PC-3 (cell line): ENCODE data around the gene PBX4. TPM values are rescaled to one million over a fixed set of nuclear protein-coding genes. Genes with fewer than 3 reads are reported as not detected.

Experiments
- ATAC-seq: fragments of 200-7000 bp; cut with Tn5 transposase; 2 replicates; pipeline ENCODE4 v1.9.1; 2020; ENCODE audit warnings: mild to moderate bottlenecking, moderate library complexity
- BruUV-seq: library from RNA; stranded (reverse); fragments of 400-500 nt; replicated peaks from 2 replicates; lab custom pipeline; 2021; lab: Mats Ljungman, UMichigan
- CTCF ChIA-PET: fragments of 300-600 bp; sonication (Branson Sonifier 250); formaldehyde crosslinking; loops from one replicate; lab custom pipeline; 2022; ENCODE audit warnings: antibody characterized with exemption; lab: Charles Lee
- POLR2A ChIA-PET: fragments of 300-600 bp; sonication (Branson Sonifier 250); formaldehyde crosslinking; loops from one replicate; lab custom pipeline; 2022; ENCODE audit warnings: antibody characterized with exemption; ENCODE audit not compliant: unreplicated experiment; lab: Charles Lee
- DNase-seq: peaks from one replicate; pipeline ENCODE4 v3.0.0-alpha.2; 2015
- H2AFZ ChIP-seq: fragments of 300-600 bp; sonication (generic); 2 replicates; pipeline ENCODE4 v1.6.0; 2016; ENCODE audit warnings: antibody characterized with exemption, low read length
- H3F3A ChIP-seq: fragments of 300-600 bp; sonication (generic); one replicate; pipeline ENCODE4 v1.6.0; 2017; ENCODE audit warnings: antibody characterized with exemption, low read length, control low read depth, mild to moderate bottlenecking; ENCODE audit not compliant: unreplicated experiment
- H3K27ac ChIP-seq: fragments of 300-600 bp; sonication (generic); 2 replicates; pipeline ENCODE4 v1.5.1; 2016; ENCODE audit warnings: mild to moderate bottlenecking, low read length
- H3K27me3 ChIP-seq: fragments of 300-600 bp; sonication (generic); 2 replicates; pipeline ENCODE4 v1.6.1; 2016; ENCODE audit warnings: low read length, mixed read lengths
- H3K36me3 ChIP-seq: fragments of 300-600 bp; sonication (generic); 2 replicates; pipeline ENCODE4 v1.6.1; 2016; ENCODE audit warnings: low read depth, mixed run types, low read length, mixed read lengths
- H3K4me1 ChIP-seq: fragments of 300-600 bp; sonication (generic); 2 replicates; pipeline ENCODE4 v1.5.1; 2016; ENCODE audit warnings: low read length; ENCODE audit not compliant: insufficient read depth
- H3K4me2 ChIP-seq: fragments of 300-600 bp; sonication (generic); 2 replicates; pipeline ENCODE4 v1.6.0; 2016; ENCODE audit warnings: low read length
- H3K4me3 ChIP-seq: fragments of 300-600 bp; sonication (generic); 2 replicates; pipeline ENCODE4 v1.5.1; 2016; ENCODE audit warnings: mild to moderate bottlenecking, low read length, mixed read lengths
- H3K79me2 ChIP-seq: fragments of 300-600 bp; sonication (generic); 2 replicates; pipeline ENCODE4 v1.6.1; 2017; ENCODE audit warnings: low read length, mixed read lengths
- H3K9ac ChIP-seq: fragments of 300-600 bp; sonication (generic); 2 replicates; pipeline ENCODE4 v1.6.0; 2016; ENCODE audit warnings: mild to moderate bottlenecking, low read length
- H3K9me2 ChIP-seq: fragments of 300-600 bp; sonication (generic); replicated peaks from 2 replicates; pipeline ENCODE4 v1.6.1; 2016; ENCODE audit warnings: mixed run types, low read length, mixed read lengths
- H3K9me3 ChIP-seq: fragments of 300-600 bp; sonication (generic); 2 replicates; pipeline ENCODE4 v1.6.1; 2016; ENCODE audit warnings: low read length, mixed read lengths
- H4K20me1 ChIP-seq: fragments of 300-600 bp; sonication (generic); 2 replicates; pipeline ENCODE4 v1.6.1; 2016; ENCODE audit warnings: low read length, mixed read lengths
- EZH2 ChIP-seq: fragments of 300-600 bp; sonication (generic); IDR thresholded peaks from one replicate; pipeline ENCODE4 v1.6.1; 2017; ENCODE audit warnings: antibody characterized with exemption, mild to moderate bottlenecking, low read length; ENCODE audit not compliant: unreplicated experiment
- EZH2phosphoT487 ChIP-seq: fragments of 300-600 bp; sonication (generic); IDR thresholded peaks from 2 replicates; pipeline ENCODE4 v1.6.1; 2018; ENCODE audit warnings: mild to moderate bottlenecking, antibody characterized with exemption, low read length, borderline replicate concordance
- intact Hi-C: fragments of 100-400 bp; cut with micrococcal nuclease; formaldehyde crosslinking; loops from 2 replicates; pipeline ENCODE4 v1.9.0; 2023
- total RNA-seq: library from RNA; depleted of rRNA; stranded (reverse); fragments of >200 nt; gene quantifications from 2 replicates; pipeline ENCODE4 v1.2.3, GENCODE V29; 2014
- TF ChIP-seq, protein P1 (sequence below): fragments of 300-600 bp; sonication (generic); conservative IDR thresholded peaks from 2 replicates; pipeline ENCODE4 v1.5.1; 2017; ENCODE audit warnings: antibody characterized with exemption, low read depth, mild to moderate bottlenecking, low read length

The PBX4 gene
- total RNA-seq, 1 experiment from 2014 or later: 6.9 TPM

DNA sequence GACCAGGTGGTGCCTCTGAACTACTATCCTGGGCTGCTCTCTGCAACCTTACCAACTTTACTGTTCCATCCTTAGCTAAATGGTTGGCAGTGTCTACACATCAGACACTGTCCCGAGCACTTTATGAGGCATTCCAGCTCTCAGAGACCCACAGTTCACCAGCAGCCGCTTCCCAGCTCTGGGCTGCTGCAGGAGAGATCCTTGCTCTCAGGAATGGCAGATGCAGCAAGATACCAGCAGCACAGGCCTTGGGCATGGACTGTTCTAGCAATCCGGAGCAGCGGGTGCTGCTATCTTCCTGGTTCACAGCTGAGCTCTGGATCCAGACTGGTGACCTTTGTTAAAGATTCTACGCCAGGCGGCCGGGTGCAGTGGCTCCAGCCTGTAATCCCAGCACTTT is 12.9 kb upstream of the PBX4 start:
- no peak overlapping the region for H3K4me3 ChIP-seq
- DNase-seq (no peak), ATAC-seq (no peak)
- no peak overlapping the region for H3K4me2 ChIP-seq
- no peaks in the 10 kb centered on the region for H3K9me2 ChIP-seq
- H3K36me3 ChIP-seq: peaks cover 3% of the 10 kb centered on the region; the same call in 1 of the 2 replicates
- CTCF ChIA-PET: no interaction called here
- no peak overlapping the region for H3K27ac ChIP-seq
- TF ChIP-seq, protein P1, sequence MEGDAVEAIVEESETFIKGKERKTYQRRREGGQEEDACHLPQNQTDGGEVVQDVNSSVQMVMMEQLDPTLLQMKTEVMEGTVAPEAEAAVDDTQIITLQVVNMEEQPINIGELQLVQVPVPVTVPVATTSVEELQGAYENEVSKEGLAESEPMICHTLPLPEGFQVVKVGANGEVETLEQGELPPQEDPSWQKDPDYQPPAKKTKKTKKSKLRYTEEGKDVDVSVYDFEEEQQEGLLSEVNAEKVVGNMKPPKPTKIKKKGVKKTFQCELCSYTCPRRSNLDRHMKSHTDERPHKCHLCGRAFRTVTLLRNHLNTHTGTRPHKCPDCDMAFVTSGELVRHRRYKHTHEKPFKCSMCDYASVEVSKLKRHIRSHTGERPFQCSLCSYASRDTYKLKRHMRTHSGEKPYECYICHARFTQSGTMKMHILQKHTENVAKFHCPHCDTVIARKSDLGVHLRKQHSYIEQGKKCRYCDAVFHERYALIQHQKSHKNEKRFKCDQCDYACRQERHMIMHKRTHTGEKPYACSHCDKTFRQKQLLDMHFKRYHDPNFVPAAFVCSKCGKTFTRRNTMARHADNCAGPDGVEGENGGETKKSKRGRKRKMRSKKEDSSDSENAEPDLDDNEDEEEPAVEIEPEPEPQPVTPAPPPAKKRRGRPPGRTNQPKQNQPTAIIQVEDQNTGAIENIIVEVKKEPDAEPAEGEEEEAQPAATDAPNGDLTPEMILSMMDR: no peak
- no peak for TF ChIP-seq EZH2
- no peak for TF ChIP-seq EZH2phosphoT487
- no peaks in the 10 kb centered on the region for H3K27me3 ChIP-seq
- H3K4me1 ChIP-seq: peaks cover 13% of the 10 kb centered on the region
- no peaks in the 10 kb centered on the region for H4K20me1 ChIP-seq
- H3K9ac ChIP-seq: no peak overlapping the region
- no peaks in the 10 kb centered on the region for H3K9me3 ChIP-seq
- BruUV-seq: no TSS peak
- peaks cover 12% of the 10 kb centered on the region for H3K79me2 ChIP-seq
- POLR2A ChIA-PET: no interaction called here
- H2AFZ ChIP-seq: no peak overlapping the region
- intact Hi-C loops: no loop called here
- no peaks in the 10 kb centered on the region for H3F3A ChIP-seq

DNA sequence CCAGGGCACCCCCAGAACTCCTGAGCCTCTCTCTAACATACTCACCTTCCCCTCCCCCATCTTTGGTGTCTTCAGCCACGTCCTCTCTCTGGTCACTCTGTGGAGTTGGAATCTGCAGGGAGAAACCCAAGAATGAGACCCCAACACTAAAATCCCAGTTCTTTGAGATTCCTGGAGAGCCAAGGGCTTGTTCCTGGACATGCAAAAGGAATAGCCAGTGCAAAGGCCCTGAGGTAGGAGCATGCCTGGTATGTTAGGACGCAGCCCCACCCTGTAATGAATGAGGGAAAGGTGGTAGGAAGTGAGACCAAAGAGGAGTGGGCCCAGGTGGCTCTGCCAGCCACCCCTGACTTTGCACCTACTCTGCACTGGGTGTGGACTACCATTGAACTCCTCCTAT is 11.9 kb upstream of the PBX4 start:
- no peaks in the 10 kb centered on the region for H4K20me1 ChIP-seq
- no peak overlapping the region for H2AFZ ChIP-seq
- POLR2A ChIA-PET: no interaction called here
- H3K9ac ChIP-seq: no peak overlapping the region
- H3K4me3 ChIP-seq: no peak overlapping the region
- no TSS peak for BruUV-seq
- DNase-seq (no peak), ATAC-seq (no peak)
- H3K27me3 ChIP-seq: no peaks in the 10 kb centered on the region
- H3K36me3 ChIP-seq: peaks cover 3% of the 10 kb centered on the region; the same call in 1 of the 2 replicates
- H3K27ac ChIP-seq: no peak overlapping the region
- CTCF ChIA-PET: no interaction called here
- H3F3A ChIP-seq: no peaks in the 10 kb centered on the region
- H3K9me2 ChIP-seq: no peaks in the 10 kb centered on the region
- TF ChIP-seq EZH2 (no peak), EZH2phosphoT487 (no peak)
- TF ChIP-seq, protein P1: no peak
- peaks cover 13% of the 10 kb centered on the region for H3K4me1 ChIP-seq
- no peaks in the 10 kb centered on the region for H3K9me3 ChIP-seq
- no peak overlapping the region for H3K4me2 ChIP-seq
- H3K79me2 ChIP-seq: peaks cover 16% of the 10 kb centered on the region
- intact Hi-C loops: no loop called here

DNA sequence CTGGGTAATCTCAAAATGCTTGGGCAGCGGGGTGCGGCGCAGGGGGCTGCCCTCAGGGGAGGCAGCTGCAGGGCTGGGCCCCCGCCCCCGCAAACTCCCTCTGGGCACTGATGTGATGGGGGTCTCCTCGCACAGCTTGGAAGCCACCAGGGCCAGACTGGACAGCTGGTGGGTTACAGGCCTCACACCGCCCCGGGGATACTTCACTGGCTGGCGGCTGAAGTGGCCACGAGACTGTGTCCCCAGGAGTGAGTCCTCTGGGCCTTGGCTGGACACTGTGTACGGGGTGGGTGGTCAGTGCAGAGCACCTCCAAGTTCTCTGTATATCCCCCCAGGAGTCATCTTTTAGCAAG is 11.6 kb upstream of the PBX4 start:
- intact Hi-C loops: no loop called here
- ATAC-seq (no peak), DNase-seq (no peak)
- no peak overlapping the region for H3K27ac ChIP-seq
- no peaks in the 10 kb centered on the region for H4K20me1 ChIP-seq
- H2AFZ ChIP-seq: no peak overlapping the region
- H3K4me2 ChIP-seq: no peak overlapping the region
- peaks cover 13% of the 10 kb centered on the region for H3K4me1 ChIP-seq
- no peaks in the 10 kb centered on the region for H3K9me3 ChIP-seq
- TF ChIP-seq EZH2phosphoT487: no peak
- TF ChIP-seq, protein P1: no peak
- no peak for TF ChIP-seq EZH2
- H3K79me2 ChIP-seq: peaks cover 16% of the 10 kb centered on the region
- ChIA-PET CTCF (no interaction called here), POLR2A (no interaction called here)
- no peaks in the 10 kb centered on the region for H3F3A ChIP-seq
- no TSS peak for BruUV-seq
- no peaks in the 10 kb centered on the region for H3K9me2 ChIP-seq
- no peak overlapping the region for H3K9ac ChIP-seq
- H3K4me3 ChIP-seq: no peak overlapping the region
- H3K27me3 ChIP-seq: no peaks in the 10 kb centered on the region
- peaks cover 3% of the 10 kb centered on the region; the same call in 1 of the 2 replicates for H3K36me3 ChIP-seq
